ENCODE data around the gene CDKL2.
"Not testable (repeated sequence)": the region's sequence is repeated elsewhere in the genome, so short reads cannot be mapped to it uniquely, and the experiment has no call there.

GRCh38 chr4:75533926-75534325 is 96.4 kb downstream of the CDKL2 start:
- TF ChIP-seq, protein P1, sequence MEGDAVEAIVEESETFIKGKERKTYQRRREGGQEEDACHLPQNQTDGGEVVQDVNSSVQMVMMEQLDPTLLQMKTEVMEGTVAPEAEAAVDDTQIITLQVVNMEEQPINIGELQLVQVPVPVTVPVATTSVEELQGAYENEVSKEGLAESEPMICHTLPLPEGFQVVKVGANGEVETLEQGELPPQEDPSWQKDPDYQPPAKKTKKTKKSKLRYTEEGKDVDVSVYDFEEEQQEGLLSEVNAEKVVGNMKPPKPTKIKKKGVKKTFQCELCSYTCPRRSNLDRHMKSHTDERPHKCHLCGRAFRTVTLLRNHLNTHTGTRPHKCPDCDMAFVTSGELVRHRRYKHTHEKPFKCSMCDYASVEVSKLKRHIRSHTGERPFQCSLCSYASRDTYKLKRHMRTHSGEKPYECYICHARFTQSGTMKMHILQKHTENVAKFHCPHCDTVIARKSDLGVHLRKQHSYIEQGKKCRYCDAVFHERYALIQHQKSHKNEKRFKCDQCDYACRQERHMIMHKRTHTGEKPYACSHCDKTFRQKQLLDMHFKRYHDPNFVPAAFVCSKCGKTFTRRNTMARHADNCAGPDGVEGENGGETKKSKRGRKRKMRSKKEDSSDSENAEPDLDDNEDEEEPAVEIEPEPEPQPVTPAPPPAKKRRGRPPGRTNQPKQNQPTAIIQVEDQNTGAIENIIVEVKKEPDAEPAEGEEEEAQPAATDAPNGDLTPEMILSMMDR (conservative IDR thresholded peaks at IDR 0.05; ENCODE audit: low read depth, low read length) = not testable (repeated sequence)
- not testable (repeated sequence) for TF ChIP-seq EZH2 (IDR thresholded peaks at IDR 0.05; ENCODE audit: borderline replicate concordance, low read depth, low read length, poor library complexity, severe bottlenecking)

Data from A673 (cell line).